ENCODE measurements around the gene MBD5.

- no peak for TF ChIP-seq CTCF (IDR thresholded peaks at IDR 0.05)
- no peak for TF ChIP-seq POLR2A (IDR thresholded peaks at IDR 0.05)
These were observed 271.5 kb downstream of the MBD5 start for GRCh38 chr2:148292431-148292830.
